Transverse colon (tissue), 4 donors: ENCODE measurements around the gene ATP8B4. TPM values are rescaled to one million over a fixed set of nuclear protein-coding genes. Genes with fewer than 3 reads are reported as not detected.

Experiments used
- DNase-seq: peaks from one replicate; pipeline ENCODE4 v3.0.0-alpha.2; 2019
- H3K27ac ChIP-seq, 4 donors: fragments of 200-600 bp; sonication (generic); 2 replicates each; pipeline ENCODE4 v1.5.1; 2016 to 2018; ENCODE audit warnings: inconsistent platforms in 4 of 4
- H3K27me3 ChIP-seq: fragments of 200-600 bp; sonication (generic); 2 replicates; pipeline ENCODE4 v1.5.1; 2017; ENCODE audit warnings: inconsistent platforms
- H3K36me3 ChIP-seq, 4 donors: fragments of 200-600 bp; sonication (generic); 2 replicates each; pipeline ENCODE4 v1.5.1; 2017 to 2019; ENCODE audit warnings: inconsistent platforms in 4 of 4
- H3K4me1 ChIP-seq, 4 donors: fragments of 200-600 bp; sonication (generic); 2 replicates each; pipeline ENCODE4 v1.5.1; 2017 to 2020; ENCODE audit warnings: inconsistent platforms in 4 of 4
- H3K4me3 ChIP-seq, 4 donors: fragments of 200-600 bp; sonication (generic); 1 replicate in 1 of 4; 2 replicates in 3 of 4; pipeline versions ENCODE4 v1.5.1 to v1.6.1; 2017 to 2019; ENCODE audit warnings: inconsistent platforms in 4 of 4
- H3K9me3 ChIP-seq, 2 donors: fragments of 200-600 bp; sonication (generic); 2 replicates each; pipeline ENCODE4 v1.5.1; 2017 to 2019; ENCODE audit warnings: inconsistent platforms in 2 of 2
- CTCF ChIP-seq, 5 experiments: fragments of 200-600 bp in 3 of 5; fragments of 450-650 bp in 2 of 5; sonication (generic) in 3 of 5; IDR thresholded peaks; 1 replicate in 2 of 5; 2 replicates in 3 of 5; pipeline ENCODE4 v1.5.1; 2016 to 2017; ENCODE audit warnings: antibody characterized with exemption in 5 of 5, inconsistent platforms in 3 of 5, mild to moderate bottlenecking in 2 of 5, moderate library complexity in 1 of 5
- EP300 ChIP-seq: sonication (generic); formaldehyde crosslinking; IDR thresholded peaks from one replicate; pipeline ENCODE4 v1.6.1; 2017; ENCODE audit warnings: antibody characterized with exemption, low read depth
- POLR2A ChIP-seq: fragments of 450-650 bp; IDR thresholded peaks from one replicate; pipeline ENCODE4 v1.6.1; 2016; ENCODE audit warnings: antibody characterized with exemption, mild to moderate bottlenecking, moderate library complexity
- POLR2AphosphoS5 ChIP-seq, 3 donors: sonication (generic); formaldehyde crosslinking; IDR thresholded peaks; one replicate each; pipeline ENCODE4 v1.6.1; 2016; ENCODE audit warnings: antibody characterized with exemption in 3 of 3
- WGBS, 2 donors: methylation state at CpG; one replicate each; pipeline ENCODE4 v1.1.5; 2018; ENCODE audit warnings: low coverage in 1 of 2; 5-methylcytosine and 5-hydroxymethylcytosine counted together
- in situ Hi-C, 4 donors: fragments of 200-750 bp; cut with MboI; loops; one replicate each; pipeline versions ENCODE4 v1.15.0 to v1.15.1; 2017; ENCODE audit warnings: low sequenced_read_pairs in 3 of 4, low pct_ligation_motif_present in 1 of 4, low pct_unique_long_range_greater_than_20kb in 1 of 4
- intact Hi-C: fragments of 100-400 bp; cut with DNase I; formaldehyde crosslinking; loops from one replicate; pipeline ENCODE4 v1.15.1; 2023; ENCODE audit warnings: low total_unique reads
- total RNA-seq, 4 donors: library from RNA; depleted of rRNA; stranded (reverse); fragments of >200 nt; gene quantifications; one replicate each; pipeline ENCODE4 v1.1.0, GENCODE V29; 2016

Gene ATP8B4
- total RNA-seq, 4 donors from 2014 or later = 6.2 to 26.2 (median 8.5) TPM

- Histone ChIP-seq H3K4me3 (no peak overlapping the region), H3K27me3 (no peaks in the 10 kb centered on the region), H3K36me3 (no peaks in the 10 kb centered on the region), H3K4me1 (no peaks in the 10 kb centered on the region), H3K9me3 (no peaks in the 10 kb centered on the region), H3K27ac (no peak overlapping the region)
- no peak for DNase-seq
- 11 to 30% methylated on average over 1 of the region's 1 CpG for WGBS, 2 donors
- in situ Hi-C loops (no loop called here), intact Hi-C loops (no loop called here)
- no peak for TF ChIP-seq EP300
- TF ChIP-seq POLR2A = no peak
- TF ChIP-seq CTCF (IDR thresholded peaks at IDR 0.05) = no peak
- TF ChIP-seq POLR2AphosphoS5 (IDR thresholded peaks at IDR 0.05) = no peak
Measured at GRCh38 chr15:49918121-49918520, 200.9 kb downstream of the ATP8B4 start.

- no peak for TF ChIP-seq CTCF (IDR thresholded peaks at IDR 0.05)
- TF ChIP-seq POLR2A = no peak
- TF ChIP-seq POLR2AphosphoS5 (IDR thresholded peaks at IDR 0.05) = no peak
- TF ChIP-seq EP300 = no peak
- intact Hi-C loops = no loop called here
- 66 to 76% methylated on average over 2 of the region's 2 CpGs for WGBS, 2 donors
- H3K4me1 ChIP-seq = no peaks in the 10 kb centered on the region
- DNase-seq = no peak
- no peak overlapping the region for H3K27ac ChIP-seq
- H3K36me3 ChIP-seq = no peaks in the 10 kb centered on the region
- no peak overlapping the region for H3K4me3 ChIP-seq
- no peaks in the 10 kb centered on the region for H3K9me3 ChIP-seq
- no peaks in the 10 kb centered on the region for H3K27me3 ChIP-seq
- in situ Hi-C loops = no loop called here
Measured at GRCh38 chr15:49916998-49917397, 202.0 kb downstream of the ATP8B4 start.

GRCh38 chr15:49915822-49916221 is 203.2 kb downstream of the ATP8B4 start:
- Histone ChIP-seq H3K4me1 (no peaks in the 10 kb centered on the region), H3K36me3 (no peaks in the 10 kb centered on the region), H3K27ac (no peak overlapping the region), H3K9me3 (peaks cover 0 to 3% of the 10 kb centered on the region in 2 donors), H3K4me3 (no peak overlapping the region), H3K27me3 (no peaks in the 10 kb centered on the region)
- in situ Hi-C loops = no loop called here
- no peak for TF ChIP-seq CTCF (IDR thresholded peaks at IDR 0.05)
- no peak for TF ChIP-seq EP300
- TF ChIP-seq POLR2AphosphoS5 (IDR thresholded peaks at IDR 0.05) = no peak
- no peak for TF ChIP-seq POLR2A
- no peak for DNase-seq
- 79 to 86% methylated on average over 5 of the region's 5 CpGs for WGBS, 2 donors
- intact Hi-C loops = no loop called here

- H3K27me3 ChIP-seq = no peaks in the 10 kb centered on the region
- H3K36me3 ChIP-seq = no peaks in the 10 kb centered on the region
- H3K4me3 ChIP-seq = no peak overlapping the region
- intact Hi-C loops (no loop called here), in situ Hi-C loops (no loop called here)
- no peak for DNase-seq
- peaks cover 5 to 9% of the 10 kb centered on the region in 2 donors for H3K9me3 ChIP-seq
- H3K4me1 ChIP-seq = peaks cover 0 to 3% (median 0%) of the 10 kb centered on the region in 4 donors
- H3K27ac ChIP-seq = no peak overlapping the region
- WGBS, 2 donors = 94% methylated on average over 4 of the region's 4 CpGs; no CpG with 5 or more reads in 1 of the 2 donors
- TF ChIP-seq POLR2AphosphoS5 (IDR thresholded peaks at IDR 0.05) (no peak), CTCF (IDR thresholded peaks at IDR 0.05) (no peak), POLR2A (no peak), EP300 (no peak)
Measured at GRCh38 chr15:49908933-49909295, 210.1 kb downstream of the ATP8B4 start.
